Small intestine (tissue), 7 donors: Measurements from ENCODE around the gene CPSF7. TPM values are rescaled to one million over a fixed set of nuclear protein-coding genes. Genes with fewer than 3 reads are reported as not detected.
"Not testable (repeated sequence)": the region's sequence is repeated elsewhere in the genome, so short reads cannot be mapped to it uniquely, and the experiment has no call there.

ENCODE experiments used
- DNase-seq, 2 donors: peaks; one replicate each; pipeline versions ENCODE4 v3.0.0 to v3.0.0-alpha.2; 2013
- FAIRE-seq: peaks from 2 replicates; lab custom pipeline; 2012; peaks lifted over from hg19 to GRCh38; lab: Jason Lieb, UNC
- H3K27ac ChIP-seq, 3 donors: one replicate each; pipeline ENCODE4 v1.5.1; 2013; ENCODE audit warnings: low read length in 2 of 3, mild to moderate bottlenecking in 2 of 3, control low read depth in 1 of 3, inconsistent platforms in 1 of 3, low read depth in 1 of 3, moderate library complexity in 1 of 3
- H3K27me3 ChIP-seq, 3 donors: one replicate each; pipeline ENCODE4 v1.6.1; 2013; ENCODE audit warnings: low read length in 3 of 3, inconsistent platforms in 1 of 3; ENCODE audit not compliant: control insufficient read depth in 3 of 3, insufficient read depth in 3 of 3
- H3K36me3 ChIP-seq, 3 donors: one replicate each; pipeline ENCODE4 v1.6.1; 2013; ENCODE audit warnings: low read length in 3 of 3, inconsistent platforms in 1 of 3, low read depth in 1 of 3, mild to moderate bottlenecking in 1 of 3, moderate library complexity in 1 of 3; ENCODE audit not compliant: control insufficient read depth in 3 of 3, insufficient read depth in 2 of 3
- H3K4me1 ChIP-seq, 3 donors: one replicate each; pipeline ENCODE4 v1.6.1; 2013; ENCODE audit warnings: low read length in 2 of 3, inconsistent platforms in 1 of 3, low read depth in 1 of 3, mild to moderate bottlenecking in 1 of 3, moderate library complexity in 1 of 3; ENCODE audit not compliant: control insufficient read depth in 3 of 3, insufficient read depth in 2 of 3
- H3K4me3 ChIP-seq, 3 donors: one replicate each; pipeline ENCODE4 v1.5.1; 2013; ENCODE audit warnings: low read length in 3 of 3, control low read depth in 1 of 3, inconsistent platforms in 1 of 3, low read depth in 1 of 3, mild to moderate bottlenecking in 1 of 3, moderate library complexity in 1 of 3
- H3K9me3 ChIP-seq, 2 donors: one replicate each; pipeline ENCODE4 v1.6.1; 2013; ENCODE audit warnings: low read depth in 1 of 2, low read length in 1 of 2; ENCODE audit not compliant: control insufficient read depth in 2 of 2, insufficient read depth in 1 of 2
- WGBS, 3 donors: extraction: QIAGEN DNeasy Blood & Tissue Kit; methylation state at CpG; one replicate each; pipeline ENCODE4 v1.1.7; 2013; 5-methylcytosine and 5-hydroxymethylcytosine counted together
- polyA plus RNA-seq, 4 donors: library from polyadenylated mRNA; stranded (reverse) in 3 of 4; unstranded in 1 of 4; fragments of 200-250 nt in 3 of 4; fragments of 120-200 nt in 1 of 4; gene quantifications; one replicate each; pipeline versions ENCODE4 v1.2.1 to v1.2.3, GENCODE V29; 2013
- donor health status: healthy with polysubstance abuse.
- donor health status: control.
- donor health status: control.
- donor health status: Bipolar disorder and iron deficiency.
- donor health status: healthy.

Gene CPSF7
- polyA plus RNA-seq, 4 donors = 30.3 to 91.3 (median 47.7) TPM

- H3K36me3 ChIP-seq = peaks cover 13 to 50% (median 30%) of the 10 kb centered on the region in 3 donors
- H3K4me3 ChIP-seq = no peak overlapping the region
- H3K9me3 ChIP-seq = no peaks in the 10 kb centered on the region
- DNase-seq (no peak), FAIRE-seq (no peak)
- H3K27ac ChIP-seq = no peak overlapping the region
- 89 to 97% (median 97%) methylated on average over 2 of the region's 2 CpGs for WGBS, 3 donors
- H3K27me3 ChIP-seq = no peaks in the 10 kb centered on the region
- H3K4me1 ChIP-seq = no peaks in the 10 kb centered on the region
Observed at GRCh38 chr11:61401173-61401572, 28.6 kb downstream of the CPSF7 start.

- Histone ChIP-seq H3K36me3 (peaks cover 0 to 27% (median 5%) of the 10 kb centered on the region in 3 donors), H3K9me3 (no peaks in the 10 kb centered on the region), H3K27ac (peak overlapping the region in 2 of 3 donors; percentile 51 to 71), H3K27me3 (no peaks in the 10 kb centered on the region), H3K4me3 (peak overlapping the region; percentile 52 to 66 (median 65)), H3K4me1 (peaks cover 0 to 13% (median 3%) of the 10 kb centered on the region in 3 donors)
- peak; percentile 20 to 48 for DNase-seq
- no peak for FAIRE-seq
- 2 to 6% (median 3%) methylated on average over 15 of the region's 15 CpGs for WGBS, 3 donors
Observed at GRCh38 chr11:61392981-61393595, 36.7 kb downstream of the CPSF7 start.

- Histone ChIP-seq H3K27ac (no peak overlapping the region), H3K9me3 (no peaks in the 10 kb centered on the region), H3K36me3 (peaks cover 0 to 9% (median 0%) of the 10 kb centered on the region in 3 donors), H3K4me1 (peaks cover 0 to 13% (median 3%) of the 10 kb centered on the region in 3 donors), H3K27me3 (no peaks in the 10 kb centered on the region), H3K4me3 (no peak overlapping the region)
- WGBS, 3 donors = 71 to 92% (median 88%) methylated on average over 1 of the region's 1 CpG
- DNase-seq (no peak), FAIRE-seq (no peak)
Observed at GRCh38 chr11:61390161-61390560, 39.6 kb downstream of the CPSF7 start.

- WGBS, 3 donors = 62 to 79% (median 73%) methylated on average over 15 of the region's 15 CpGs
- H3K9me3 ChIP-seq = no peaks in the 10 kb centered on the region
- peaks cover 0 to 5% (median 0%) of the 10 kb centered on the region in 3 donors for H3K36me3 ChIP-seq
- H3K27me3 ChIP-seq = no peaks in the 10 kb centered on the region
- no peak overlapping the region for H3K4me3 ChIP-seq
- no peak for FAIRE-seq
- no peaks in the 10 kb centered on the region for H3K4me1 ChIP-seq
- H3K27ac ChIP-seq = no peak overlapping the region
- DNase-seq = peak; percentile 26 to 71
Observed at GRCh38 chr11:61384271-61385242, 45.2 kb downstream of the CPSF7 start.

- H3K27me3 ChIP-seq, DNase-seq, H3K36me3 ChIP-seq, H3K27ac ChIP-seq, H3K9me3 ChIP-seq, H3K4me3 ChIP-seq, H3K4me1 ChIP-seq, FAIRE-seq: not testable (repeated sequence)
- 93 to 95% (median 94%) methylated on average over 5 of the region's 5 CpGs for WGBS, 3 donors
Observed at GRCh38 chr11:61383859-61384258, 45.9 kb downstream of the CPSF7 start.

GRCh38 chr11:61380884-61381283 lies 48.9 kb downstream of the CPSF7 start:
- no peaks in the 10 kb centered on the region for H3K27me3 ChIP-seq
- DNase-seq (peak; percentile 49 to 90), FAIRE-seq (no peak)
- peaks cover 0 to 5% (median 0%) of the 10 kb centered on the region in 3 donors for H3K36me3 ChIP-seq
- no peak overlapping the region for H3K27ac ChIP-seq
- H3K4me1 ChIP-seq = no peaks in the 10 kb centered on the region
- no peaks in the 10 kb centered on the region for H3K9me3 ChIP-seq
- WGBS, 3 donors = 26 to 73% (median 45%) methylated on average over 9 of the region's 9 CpGs
- no peak overlapping the region for H3K4me3 ChIP-seq

GRCh38 chr11:61378713-61379313 lies 51.0 kb downstream of the CPSF7 start:
- Histone ChIP-seq H3K36me3 (peaks cover 0 to 2% (median 0%) of the 10 kb centered on the region in 3 donors), H3K9me3 (peaks cover 0 to 4% of the 10 kb centered on the region in 2 donors), H3K27me3 (no peaks in the 10 kb centered on the region), H3K27ac (no peak overlapping the region), H3K4me3 (no peak overlapping the region), H3K4me1 (no peaks in the 10 kb centered on the region)
- FAIRE-seq (no peak), DNase-seq (no peak)
- 93 to 95% (median 93%) methylated on average over 5 of the region's 5 CpGs for WGBS, 3 donors
